Fibroblast of gingiva (primary cell): ENCODE data around the gene MRPL49.
A peak's percentile ranks its signal among the peaks of the same experiment; 100 is the strongest.
"Not testable (repeated sequence)": the region's sequence is repeated elsewhere in the genome, so short reads cannot be mapped to it uniquely, and the experiment has no call there.

Experiments used
- DNase-seq: peaks from one replicate; pipeline ENCODE4 v3.0.0-alpha.2; 2011; ENCODE audit warnings: low read depth

MRPL49 gene

GRCh38 chr11:65117206-65118096, 4.7 kb upstream of the MRPL49 start, which contains the start of gene ZNHIT2:
TSS of gene ZNHIT2 (minus strand) at chr11:65117701. CDS start at chr11:65117653, 48 bp downstream.
- DNase-seq, result peak; percentile 97

GRCh38 chr11:65118097-65118837, 3.9 kb upstream of the MRPL49 start:
- DNase-seq, result no peak

GRCh38 chr11:65118891-65119669, 3.0 kb upstream of the MRPL49 start:
- DNase-seq, result not testable (repeated sequence)

- DNase-seq, result no peak
Observed at GRCh38 chr11:65119670-65119995, 2.5 kb upstream of the MRPL49 start.

- no peak for DNase-seq
Observed at GRCh38 chr11:65120831-65121230, 1.3 kb upstream of the MRPL49 start.

- DNase-seq, result no peak
Observed at GRCh38 chr11:65121447-65121864, 665 bp upstream of the MRPL49 start.

GRCh38 chr11:65124480-65125196, 2.5 kb downstream of the MRPL49 start:
- no peak for DNase-seq

GRCh38 chr11:65125197-65126056, 3.3 kb downstream of the MRPL49 start:
- no peak for DNase-seq

- no peak for DNase-seq
Observed at GRCh38 chr11:65126624-65127274, 4.6 kb downstream of the MRPL49 start.

GRCh38 chr11:65127473-65128181, 5.5 kb downstream of the MRPL49 start:
- DNase-seq, result no peak

- no peak for DNase-seq
Observed at GRCh38 chr11:65128182-65129145, 6.3 kb downstream of the MRPL49 start.

GRCh38 chr11:65129649-65130441, 7.7 kb downstream of the MRPL49 start:
- no peak for DNase-seq

GRCh38 chr11:65130631-65131416, 8.7 kb downstream of the MRPL49 start:
- no peak for DNase-seq

- DNase-seq, result no peak
Observed at GRCh38 chr11:65131417-65131776, 9.3 kb downstream of the MRPL49 start.

GRCh38 chr11:65131895-65132237, 9.7 kb downstream of the MRPL49 start:
- no peak for DNase-seq

- DNase-seq, result no peak
Observed at GRCh38 chr11:65132238-65132987, 10.3 kb downstream of the MRPL49 start.
